GM13976 (cell line): ENCODE results near the gene AIFM2.

Source experiments
- DNase-seq: peaks from one replicate; pipeline ENCODE4 v3.0.0; 2012; ENCODE audit warnings: low spot score
- CTCF ChIP-seq: IDR thresholded peaks from 2 replicates; pipeline ENCODE4 v1.5.1; 2012; ENCODE audit warnings: borderline replicate concordance, mild to moderate bottlenecking; ENCODE audit not compliant: insufficient read depth; ENCODE audit errors: extremely low read depth, missing control alignments, control extremely low read depth
- in situ Hi-C: fragments of 300-500 bp; cut with MboI; formaldehyde crosslinking; loops from one replicate; pipeline ENCODE4 v1.12.0; 2022; ENCODE audit warnings: low sequenced_read_pairs, mixed read lengths, inconsistent platforms; ENCODE audit not compliant: unreplicated experiment

AIFM2 gene

GRCh38 chr10:70131560-70131937 is 1.1 kb downstream of the AIFM2 start:
- in situ Hi-C loops: no loop called here
- peak; percentile 26 for DNase-seq

GRCh38 chr10:70130878-70131559 is 1.6 kb downstream of the AIFM2 start:
- TF ChIP-seq CTCF: no peak
- DNase-seq: no peak
- in situ Hi-C loops: no loop called here

More at GRCh38 chr10:70131560-70131937, 1.1 kb downstream of the AIFM2 start:
- TF ChIP-seq CTCF: no peak

DNA sequence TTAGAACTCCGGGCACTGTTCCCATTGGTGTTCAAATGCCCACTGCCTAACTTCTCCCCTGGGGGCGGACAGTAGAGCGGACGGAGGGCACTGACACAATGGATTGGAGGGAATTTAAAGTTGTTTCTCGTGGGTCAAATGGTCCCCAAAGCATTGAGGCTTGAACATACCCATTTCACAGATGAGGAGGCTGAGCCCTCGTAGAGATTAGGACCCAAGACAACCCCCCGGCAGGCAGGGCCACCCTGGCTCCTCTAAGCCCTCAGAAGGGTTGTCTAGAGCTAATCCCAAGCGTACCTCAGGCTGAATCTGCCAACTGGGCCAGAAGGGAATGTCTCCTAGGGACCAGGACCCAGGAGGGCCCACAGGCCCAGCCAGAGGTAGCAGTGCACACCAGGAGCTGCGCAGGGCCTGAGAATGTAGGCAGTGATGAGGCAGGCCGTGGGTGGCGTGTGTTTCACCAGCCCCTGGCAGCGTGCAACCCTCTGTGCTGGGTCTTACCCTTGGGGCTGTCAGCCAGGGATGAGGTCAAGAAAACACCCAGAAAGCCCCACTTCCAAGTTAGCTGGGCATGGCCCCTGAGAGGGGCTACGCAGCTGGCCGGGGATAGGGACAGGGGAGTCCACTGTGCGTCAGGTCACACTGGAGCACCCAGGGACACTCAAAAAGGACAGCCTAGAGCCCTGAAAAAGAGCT is 5.8 kb downstream of the AIFM2 start:
- in situ Hi-C loops: no loop called here
- no peak for DNase-seq
- no peak for TF ChIP-seq CTCF

DNA sequence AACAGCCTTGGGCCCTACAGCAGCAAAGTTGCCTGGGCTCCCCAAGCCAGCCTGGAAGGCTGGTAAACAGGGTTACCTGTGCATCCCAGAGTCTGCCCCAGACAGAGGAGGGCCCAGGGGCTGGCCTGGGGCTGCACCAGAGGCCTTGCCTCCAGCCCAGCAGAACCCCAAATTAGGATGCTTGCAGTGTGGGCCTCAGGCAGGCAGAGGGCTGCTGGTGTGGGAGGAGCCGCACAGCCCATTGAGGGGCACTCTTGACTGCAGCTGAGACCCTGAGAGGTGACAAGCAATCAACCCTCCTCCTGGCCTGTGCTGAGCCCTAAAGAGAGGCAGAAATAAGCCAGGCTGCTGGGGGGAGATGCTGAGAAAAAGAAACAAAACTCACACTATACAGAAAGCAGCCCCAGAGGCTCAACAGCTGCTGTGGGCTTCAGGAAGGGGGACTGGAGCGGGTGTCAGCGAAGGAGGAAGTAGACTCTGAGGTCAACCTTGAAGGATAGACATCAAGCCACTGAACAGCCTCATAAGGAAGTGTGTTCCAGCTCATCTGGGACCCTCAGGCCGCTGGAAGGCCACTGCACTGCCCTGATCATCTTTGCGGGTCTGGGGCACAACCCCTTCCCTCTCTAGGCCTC is 6.6 kb downstream of the AIFM2 start:
- no peak for TF ChIP-seq CTCF
- no peak for DNase-seq
- in situ Hi-C loops: no loop called here

- in situ Hi-C loops: no loop called here
- no peak for TF ChIP-seq CTCF
- no peak for DNase-seq
Observed at GRCh38 chr10:70124918-70125317, 7.7 kb downstream of the AIFM2 start.

DNA sequence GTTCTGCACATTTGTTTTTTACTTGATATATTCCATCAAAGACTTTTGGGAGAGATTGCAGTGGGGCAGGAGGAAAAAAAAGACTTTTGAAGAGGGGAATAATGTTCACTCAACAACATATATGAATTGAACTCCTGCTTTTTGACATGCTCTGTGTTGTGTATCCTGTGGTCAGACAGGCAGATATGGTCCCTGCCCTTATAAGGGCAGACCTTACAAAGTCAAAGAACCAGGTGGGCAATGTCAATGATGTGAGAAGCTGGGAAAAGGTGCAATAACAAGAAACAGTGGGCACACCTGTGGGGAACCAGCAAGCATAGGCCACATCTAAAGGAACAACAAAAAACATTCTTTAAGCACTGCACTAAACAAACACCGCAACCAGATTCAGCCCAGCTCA is 8.2 kb downstream of the AIFM2 start:
- no peak for TF ChIP-seq CTCF
- DNase-seq: no peak
- in situ Hi-C loops: no loop called here
